ENCODE results near the gene TSPAN16.

GRCh38 chr19:11300811-11301120 lies 4.8 kb downstream of the TSPAN16 start:
- TF ChIP-seq POLR2A (IDR thresholded peaks at IDR 0.05) (no peak), CTCF (IDR thresholded peaks at IDR 0.05) (no peak), POLR2AphosphoS5 (IDR thresholded peaks at IDR 0.05) (no peak)

Measured in breast epithelium (tissue), 3 donors.